Measurements from ENCODE around the gene LATS2. TPM values are rescaled to one million over a fixed set of nuclear protein-coding genes. Genes with fewer than 3 reads are reported as not detected.

The LATS2 gene
- total and polyA plus RNA-seq, 12 donors, result 9.7 to 46.1 (median 25.2) TPM

DNA sequence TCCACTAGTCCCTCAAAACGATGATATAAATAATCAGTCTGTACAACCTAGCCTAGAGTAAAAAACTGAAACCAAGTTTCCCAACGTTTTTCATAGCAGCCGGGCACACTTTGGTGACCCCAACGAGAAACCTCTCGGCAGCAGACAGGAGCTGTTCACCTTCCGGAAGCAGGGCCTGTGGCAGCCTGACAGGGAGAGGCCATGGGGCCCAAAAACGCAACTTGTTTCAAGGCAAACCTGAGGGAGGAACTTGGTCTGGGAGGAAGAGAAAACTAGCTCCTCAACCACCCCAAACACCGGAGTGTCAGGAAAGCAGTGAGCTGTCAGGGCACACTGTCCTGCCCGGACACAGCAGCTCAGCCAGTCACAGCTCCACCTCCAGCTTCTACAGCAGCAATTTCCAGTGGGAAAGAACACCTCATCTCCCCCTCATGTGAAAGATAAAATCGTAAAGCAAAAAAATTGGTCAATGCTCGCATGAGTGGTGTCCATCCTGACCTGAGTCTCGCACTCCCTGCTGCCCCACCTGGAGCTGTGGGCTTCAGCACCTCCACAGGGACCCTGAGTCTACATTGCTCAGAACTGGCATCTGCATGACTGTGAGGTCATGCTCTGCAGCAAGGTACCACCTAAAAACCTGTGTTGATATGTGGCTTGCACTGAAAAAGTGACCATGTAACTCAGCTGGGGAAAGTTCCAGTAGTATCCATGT, 40.6 kb upstream of the LATS2 start:
- Histone ChIP-seq H3K4me1 (no peaks in the 10 kb centered on the region), H3K36me3 (no peaks in the 10 kb centered on the region), H3K9me3 (no peaks in the 10 kb centered on the region), H3K4me3 (no peak overlapping the region), H3K27me3 (no peaks in the 10 kb centered on the region), H3K27ac (no peak overlapping the region)
- 85% methylated on average over 12 of the region's 12 CpGs for WGBS, 2 donors
- ATAC-seq (no peak), DNase-seq (no peak)
- TF ChIP-seq, protein P1, sequence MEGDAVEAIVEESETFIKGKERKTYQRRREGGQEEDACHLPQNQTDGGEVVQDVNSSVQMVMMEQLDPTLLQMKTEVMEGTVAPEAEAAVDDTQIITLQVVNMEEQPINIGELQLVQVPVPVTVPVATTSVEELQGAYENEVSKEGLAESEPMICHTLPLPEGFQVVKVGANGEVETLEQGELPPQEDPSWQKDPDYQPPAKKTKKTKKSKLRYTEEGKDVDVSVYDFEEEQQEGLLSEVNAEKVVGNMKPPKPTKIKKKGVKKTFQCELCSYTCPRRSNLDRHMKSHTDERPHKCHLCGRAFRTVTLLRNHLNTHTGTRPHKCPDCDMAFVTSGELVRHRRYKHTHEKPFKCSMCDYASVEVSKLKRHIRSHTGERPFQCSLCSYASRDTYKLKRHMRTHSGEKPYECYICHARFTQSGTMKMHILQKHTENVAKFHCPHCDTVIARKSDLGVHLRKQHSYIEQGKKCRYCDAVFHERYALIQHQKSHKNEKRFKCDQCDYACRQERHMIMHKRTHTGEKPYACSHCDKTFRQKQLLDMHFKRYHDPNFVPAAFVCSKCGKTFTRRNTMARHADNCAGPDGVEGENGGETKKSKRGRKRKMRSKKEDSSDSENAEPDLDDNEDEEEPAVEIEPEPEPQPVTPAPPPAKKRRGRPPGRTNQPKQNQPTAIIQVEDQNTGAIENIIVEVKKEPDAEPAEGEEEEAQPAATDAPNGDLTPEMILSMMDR (IDR thresholded peaks at IDR 0.05), result no peak
- intact Hi-C loops (cut with DNase I), result no loop called here

DNA sequence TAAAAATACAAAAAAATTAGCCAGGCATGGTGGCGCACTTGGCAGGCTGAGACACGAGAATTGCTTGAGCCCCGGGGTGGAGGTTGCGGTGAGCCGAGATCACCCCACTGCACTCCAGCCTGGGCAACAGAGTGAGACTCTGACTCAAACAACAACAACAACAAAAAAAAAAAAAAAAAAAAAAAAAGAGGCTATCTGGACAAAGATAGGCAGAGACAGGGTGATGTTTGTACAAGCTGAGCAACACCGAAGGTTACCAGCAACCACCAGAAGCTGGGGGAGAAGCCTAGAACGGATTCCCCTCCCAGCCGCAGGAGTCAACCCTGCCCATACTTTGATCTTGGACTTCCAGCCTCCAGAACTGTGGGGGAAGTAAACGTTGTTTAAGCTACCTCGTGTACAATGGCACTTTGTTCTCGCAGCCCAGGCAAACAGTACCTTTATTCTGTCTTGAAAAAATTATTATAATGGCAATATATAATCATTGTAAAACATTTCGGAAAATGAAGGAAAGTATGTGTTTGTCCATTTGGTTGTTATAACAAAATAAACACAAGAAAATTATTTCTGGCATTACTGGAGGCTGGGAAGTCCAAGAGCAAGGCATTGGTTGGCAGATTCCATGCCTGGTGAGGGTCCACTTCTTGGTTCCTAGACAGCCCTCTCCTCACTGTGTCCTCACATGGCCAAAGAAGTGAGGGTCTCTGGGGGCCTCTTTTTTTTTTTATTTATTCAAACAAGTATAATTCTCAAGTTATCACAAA, 39.8 kb upstream of the LATS2 start:
- WGBS, 2 donors, result 87 to 88% methylated on average over 12 of the region's 12 CpGs
- no peak for ATAC-seq

DNA sequence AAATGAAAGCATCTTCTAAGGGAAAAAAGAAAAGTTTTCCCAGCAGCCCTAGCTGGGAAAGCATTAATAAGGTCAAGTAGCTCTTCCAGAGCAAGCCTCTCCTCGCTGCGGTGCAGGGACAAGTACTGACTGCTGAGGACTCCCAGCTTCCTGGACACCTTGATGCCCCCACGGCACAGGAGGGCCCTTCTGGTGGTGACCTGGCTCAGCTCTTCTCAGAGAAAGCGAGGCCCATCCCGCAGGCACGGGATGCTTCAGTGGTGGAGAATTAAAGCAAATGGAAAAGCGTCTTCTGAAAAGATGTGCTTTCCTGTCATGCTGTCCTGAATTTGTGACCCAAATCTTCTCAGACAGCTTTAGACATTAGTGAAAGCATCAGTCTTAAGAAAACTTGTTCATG, 38.8 kb upstream of the LATS2 start:
- intact Hi-C loops (cut with DNase I), result no loop called here
- no peaks in the 10 kb centered on the region for H3K9me3 ChIP-seq
- WGBS, 2 donors, result 90 to 92% methylated on average over 7 of the region's 7 CpGs
- H3K4me1 ChIP-seq, result no peaks in the 10 kb centered on the region
- DNase-seq, result no peak
- H3K27me3 ChIP-seq, result no peaks in the 10 kb centered on the region
- no peaks in the 10 kb centered on the region for H3K36me3 ChIP-seq
- no peak overlapping the region for H3K4me3 ChIP-seq
- ATAC-seq, result no peak
- no peak overlapping the region for H3K27ac ChIP-seq
- TF ChIP-seq, protein P1 (IDR thresholded peaks at IDR 0.05), result no peak

More for the DNA sequence above, 39.8 kb upstream of the LATS2 start:
- H3K4me1 ChIP-seq, result no peaks in the 10 kb centered on the region
- intact Hi-C loops (cut with DNase I), result no loop called here
- no peak overlapping the region for H3K27ac ChIP-seq
- TF ChIP-seq, protein P1 (IDR thresholded peaks at IDR 0.05), result no peak
- H3K27me3 ChIP-seq, result no peaks in the 10 kb centered on the region
- no peak for DNase-seq
- H3K9me3 ChIP-seq, result no peaks in the 10 kb centered on the region
- no peaks in the 10 kb centered on the region for H3K36me3 ChIP-seq
- no peak overlapping the region for H3K4me3 ChIP-seq

DNA sequence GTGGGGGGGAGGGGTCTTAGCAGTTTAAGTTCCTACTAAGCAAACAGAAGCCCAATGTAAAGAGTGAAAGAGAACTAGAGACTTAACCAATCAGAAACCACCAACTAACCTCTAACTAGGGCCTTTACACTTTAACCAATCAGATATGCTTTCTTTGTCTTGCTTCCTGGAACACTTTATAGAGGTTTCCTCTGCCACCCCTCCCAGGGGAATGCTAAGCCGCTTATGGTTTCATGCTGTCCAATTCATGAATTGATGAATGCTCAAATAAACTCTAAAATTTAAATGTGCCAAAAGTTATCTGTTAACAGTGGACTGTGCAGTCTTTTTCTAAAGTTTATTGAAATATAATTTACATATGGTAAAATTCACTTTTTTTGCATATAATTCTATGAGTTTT, 33.9 kb upstream of the LATS2 start:
- no peaks in the 10 kb centered on the region for H3K27me3 ChIP-seq
- ATAC-seq (no peak), DNase-seq (no peak)
- TF ChIP-seq, protein P1 (IDR thresholded peaks at IDR 0.05), result no peak
- no peaks in the 10 kb centered on the region for H3K36me3 ChIP-seq
- WGBS, 2 donors, result 52 to 71% methylated on average over 1 of the region's 1 CpG
- no peak overlapping the region for H3K4me3 ChIP-seq
- H3K27ac ChIP-seq, result no peak overlapping the region
- intact Hi-C loops (cut with DNase I), result no loop called here
- H3K4me1 ChIP-seq, result no peaks in the 10 kb centered on the region
- H3K9me3 ChIP-seq, result no peaks in the 10 kb centered on the region
